Activated naive CD4-positive, alpha-beta T cell treated with anti-CD3 and anti-CD28 coated beads, Interleukin-2, amount 10 ng/mL, durations not matched to agents 7 days and 5 days (primary cell): ENCODE data around the gene SLC25A48.
"Not testable (repeated sequence)": the region's sequence is repeated elsewhere in the genome, so short reads cannot be mapped to it uniquely, and the experiment has no call there.

Experiments used
- CTCF ChIA-PET: fragments of 350-600 bp; sonication (Branson Sonifier 250); formaldehyde crosslinking; loops from one replicate; lab custom pipeline; 2021; ENCODE audit warnings: antibody characterized with exemption; lab: Charles Lee
- DNase-seq: peaks from one replicate; pipeline ENCODE4 v3.0.0-alpha.2; 2020
- H3K27ac Mint-ChIP-seq: one replicate; pipeline ENCODE4 v1.8.0; 2021; ENCODE audit warnings: mild to moderate bottlenecking, moderate library complexity, mixed read lengths
- H3K27me3 Mint-ChIP-seq: one replicate; pipeline ENCODE4 v1.8.0; 2021; ENCODE audit warnings: mild to moderate bottlenecking, mixed read lengths
- H3K36me3 Mint-ChIP-seq: one replicate; pipeline ENCODE4 v1.8.0; 2021; ENCODE audit warnings: mixed read lengths
- H3K4me1 Mint-ChIP-seq: one replicate; pipeline ENCODE4 v1.8.0; 2021; ENCODE audit warnings: mixed read lengths
- H3K4me3 Mint-ChIP-seq: one replicate; pipeline ENCODE4 v1.8.0; 2021; ENCODE audit warnings: mild to moderate bottlenecking, moderate library complexity, mixed read lengths
- H3K9me3 Mint-ChIP-seq: one replicate; pipeline ENCODE4 v1.8.0; 2021; ENCODE audit warnings: mixed read lengths

SLC25A48 gene

GRCh38 chr5:135833961-135834638 lies 363 bp upstream of the SLC25A48 start:
- no peak overlapping the region for H3K4me3 Mint-ChIP-seq
- CTCF ChIA-PET: interaction anchor here (1.1 to 1.4 kb wide), 2 partner anchors 8 to 372 kb away, joined by 3 read pairs; no protein-coding TSS in a partner anchor
- H3K9me3 Mint-ChIP-seq: peaks cover 9% of the 10 kb centered on the region
- H3K27ac Mint-ChIP-seq: no peak overlapping the region
- H3K27me3 Mint-ChIP-seq: peaks cover 70% of the 10 kb centered on the region
- DNase-seq: no peak
- H3K4me1 Mint-ChIP-seq: no peaks in the 10 kb centered on the region
- H3K36me3 Mint-ChIP-seq: no peaks in the 10 kb centered on the region

- peaks cover 9% of the 10 kb centered on the region for H3K9me3 Mint-ChIP-seq
- H3K4me3 Mint-ChIP-seq: no peak overlapping the region
- CTCF ChIA-PET: interaction anchor here (0.9 kb wide), 1 partner anchor 19 kb away, joined by 3 read pairs; no protein-coding TSS in a partner anchor
- H3K27ac Mint-ChIP-seq: no peak overlapping the region
- peaks cover 56% of the 10 kb centered on the region for H3K27me3 Mint-ChIP-seq
- no peaks in the 10 kb centered on the region for H3K36me3 Mint-ChIP-seq
- no peaks in the 10 kb centered on the region for H3K4me1 Mint-ChIP-seq
- no peak for DNase-seq
Observed at GRCh38 chr5:135835766-135836165, 1.3 kb downstream of the SLC25A48 start.

- not testable (repeated sequence) for H3K36me3 Mint-ChIP-seq, H3K4me3 Mint-ChIP-seq, H3K27ac Mint-ChIP-seq, DNase-seq, H3K4me1 Mint-ChIP-seq, H3K9me3 Mint-ChIP-seq
- CTCF ChIA-PET: interaction anchor here (0.8 to 2.3 kb wide), 2 partner anchors 8 to 285 kb away, joined by 3 to 7 read pairs; no protein-coding TSS in a partner anchor
- peaks cover 37% of the 10 kb centered on the region for H3K27me3 Mint-ChIP-seq
Observed at GRCh38 chr5:135838395-135838794, 3.9 kb downstream of the SLC25A48 start.

GRCh38 chr5:135839566-135839965 lies 5.1 kb downstream of the SLC25A48 start:
- Mint-ChIP-seq H3K4me1 (no peaks in the 10 kb centered on the region), H3K27ac (no peak overlapping the region), H3K9me3 (peaks cover 9% of the 10 kb centered on the region), H3K36me3 (no peaks in the 10 kb centered on the region), H3K4me3 (no peak overlapping the region), H3K27me3 (peaks cover 26% of the 10 kb centered on the region)
- CTCF ChIA-PET: interaction anchor here (2.3 kb wide), 1 partner anchor 9 kb away, joined by 7 read pairs; no protein-coding TSS in a partner anchor
- DNase-seq: no peak

- no peak overlapping the region for H3K4me3 Mint-ChIP-seq
- H3K27me3 Mint-ChIP-seq: peaks cover 12% of the 10 kb centered on the region
- no peak for DNase-seq
- H3K9me3 Mint-ChIP-seq: peaks cover 9% of the 10 kb centered on the region
- no peak overlapping the region for H3K27ac Mint-ChIP-seq
- no peaks in the 10 kb centered on the region for H3K36me3 Mint-ChIP-seq
- no peaks in the 10 kb centered on the region for H3K4me1 Mint-ChIP-seq
- CTCF ChIA-PET: interaction anchor here (2.3 kb wide), 1 partner anchor 10 kb away, joined by 7 read pairs; no protein-coding TSS in a partner anchor
Observed at GRCh38 chr5:135840959-135841358, 6.5 kb downstream of the SLC25A48 start.

GRCh38 chr5:135842737-135843136 lies 8.3 kb downstream of the SLC25A48 start:
- no peaks in the 10 kb centered on the region for H3K36me3 Mint-ChIP-seq
- H3K27me3 Mint-ChIP-seq: peaks cover 11% of the 10 kb centered on the region
- H3K27ac Mint-ChIP-seq: no peak overlapping the region
- no peak overlapping the region for H3K4me3 Mint-ChIP-seq
- no peaks in the 10 kb centered on the region for H3K4me1 Mint-ChIP-seq
- CTCF ChIA-PET: no interaction called here
- peaks cover 7% of the 10 kb centered on the region for H3K9me3 Mint-ChIP-seq
- no peak for DNase-seq

- Mint-ChIP-seq H3K4me3 (no peak overlapping the region), H3K36me3 (no peaks in the 10 kb centered on the region), H3K27ac (no peak overlapping the region), H3K4me1 (no peaks in the 10 kb centered on the region), H3K9me3 (peaks cover 2% of the 10 kb centered on the region), H3K27me3 (peaks cover 4% of the 10 kb centered on the region)
- CTCF ChIA-PET: no interaction called here
- DNase-seq: no peak
Observed at GRCh38 chr5:135843571-135844337, 9.3 kb downstream of the SLC25A48 start.

GRCh38 chr5:135846311-135846710 lies 11.8 kb downstream of the SLC25A48 start:
- Mint-ChIP-seq H3K27me3 (no peaks in the 10 kb centered on the region), H3K36me3 (no peaks in the 10 kb centered on the region), H3K27ac (no peak overlapping the region), H3K4me1 (no peaks in the 10 kb centered on the region), H3K9me3 (no peaks in the 10 kb centered on the region), H3K4me3 (no peak overlapping the region)
- no peak for DNase-seq
- CTCF ChIA-PET: interaction anchor here (2.4 kb wide), 1 partner anchor 15 kb away, joined by 7 read pairs; no protein-coding TSS in a partner anchor

GRCh38 chr5:135847976-135848375 lies 13.5 kb downstream of the SLC25A48 start:
- H3K27ac Mint-ChIP-seq: no peak overlapping the region
- H3K27me3 Mint-ChIP-seq: no peaks in the 10 kb centered on the region
- H3K36me3 Mint-ChIP-seq: no peaks in the 10 kb centered on the region
- H3K4me1 Mint-ChIP-seq: no peaks in the 10 kb centered on the region
- CTCF ChIA-PET: no interaction called here
- DNase-seq: no peak
- no peak overlapping the region for H3K4me3 Mint-ChIP-seq
- H3K9me3 Mint-ChIP-seq: no peaks in the 10 kb centered on the region

- Mint-ChIP-seq H3K4me3 (no peak overlapping the region), H3K9me3 (no peaks in the 10 kb centered on the region), H3K4me1 (no peaks in the 10 kb centered on the region), H3K27ac (no peak overlapping the region), H3K27me3 (no peaks in the 10 kb centered on the region), H3K36me3 (no peaks in the 10 kb centered on the region)
- no peak for DNase-seq
- CTCF ChIA-PET: no interaction called here
Observed at GRCh38 chr5:135850231-135850630, 15.8 kb downstream of the SLC25A48 start.

GRCh38 chr5:135850671-135851070 lies 16.2 kb downstream of the SLC25A48 start:
- peaks cover 2% of the 10 kb centered on the region for H3K27me3 Mint-ChIP-seq
- CTCF ChIA-PET: no interaction called here
- no peaks in the 10 kb centered on the region for H3K36me3 Mint-ChIP-seq
- H3K4me1 Mint-ChIP-seq: no peaks in the 10 kb centered on the region
- no peak for DNase-seq
- no peak overlapping the region for H3K4me3 Mint-ChIP-seq
- H3K27ac Mint-ChIP-seq: no peak overlapping the region
- no peaks in the 10 kb centered on the region for H3K9me3 Mint-ChIP-seq

GRCh38 chr5:135851186-135851914 lies 16.9 kb downstream of the SLC25A48 start:
- no peaks in the 10 kb centered on the region for H3K36me3 Mint-ChIP-seq
- H3K27me3 Mint-ChIP-seq: peaks cover 6% of the 10 kb centered on the region
- H3K4me1 Mint-ChIP-seq: no peaks in the 10 kb centered on the region
- H3K27ac Mint-ChIP-seq: no peak overlapping the region
- H3K9me3 Mint-ChIP-seq: no peaks in the 10 kb centered on the region
- no peak for DNase-seq
- CTCF ChIA-PET: no interaction called here
- no peak overlapping the region for H3K4me3 Mint-ChIP-seq

GRCh38 chr5:135851915-135852845 lies 17.7 kb downstream of the SLC25A48 start:
- no peaks in the 10 kb centered on the region for H3K36me3 Mint-ChIP-seq

More at GRCh38 chr5:135851915-135852845, 17.7 kb downstream of the SLC25A48 start:
- H3K9me3 Mint-ChIP-seq: no peaks in the 10 kb centered on the region
- CTCF ChIA-PET: no interaction called here
- no peak for DNase-seq
- H3K4me1 Mint-ChIP-seq: no peaks in the 10 kb centered on the region
- no peak overlapping the region for H3K4me3 Mint-ChIP-seq
- no peak overlapping the region for H3K27ac Mint-ChIP-seq
- peaks cover 10% of the 10 kb centered on the region for H3K27me3 Mint-ChIP-seq
